Chondrocyte (in vitro differentiated cells): ENCODE measurements around the gene SIPA1. TPM values are rescaled to one million over a fixed set of nuclear protein-coding genes. Genes with fewer than 3 reads are reported as not detected.
A peak's percentile ranks its signal among the peaks of the same experiment; 100 is the strongest.

Source experiments
- DNase-seq: peaks from one replicate; pipeline ENCODE4 v3.0.0; 2021; ENCODE audit warnings: mixed read lengths, low spot score
- H3K27ac Mint-ChIP-seq: one replicate; pipeline ENCODE4 v1.8.0; 2021; ENCODE audit warnings: mild to moderate bottlenecking, moderate library complexity, mixed read lengths; ENCODE audit not compliant: unreplicated experiment
- H3K27me3 Mint-ChIP-seq: 2 replicates; pipeline ENCODE4 v1.8.0; 2021; ENCODE audit warnings: low read depth, mixed read lengths
- H3K36me3 Mint-ChIP-seq: 2 replicates; pipeline ENCODE4 v1.8.0; 2021; ENCODE audit warnings: low read depth, mixed read lengths
- H3K4me1 Mint-ChIP-seq: 2 replicates; pipeline ENCODE4 v1.8.0; 2021; ENCODE audit warnings: low read depth, mild to moderate bottlenecking, mixed read lengths
- H3K4me3 Mint-ChIP-seq: one replicate; pipeline ENCODE4 v1.8.0; 2021; ENCODE audit warnings: mild to moderate bottlenecking, moderate library complexity, mixed read lengths; ENCODE audit not compliant: unreplicated experiment
- H3K9me3 Mint-ChIP-seq: 2 replicates; pipeline ENCODE4 v1.8.0; 2021; ENCODE audit warnings: low read depth, mixed read lengths
- total RNA-seq: library from RNA; stranded (reverse); gene quantifications from 3 replicates; pipeline ENCODE4 v1.2.1, GENCODE V29; 2021
- TF ChIP-seq, protein P1 (sequence below): fragments of 200-600 bp; sonication (generic); IDR thresholded peaks from 2 replicates; pipeline ENCODE4 v1.5.0; 2021; ENCODE audit warnings: antibody characterized with exemption, mild to moderate bottlenecking, moderate library complexity

The SIPA1 gene
- total RNA-seq, 1 donor from 2014 or later, result 22.7 TPM

GRCh38 chr11:65639623-65640482, 2.0 kb downstream of the SIPA1 start:
- Mint-ChIP-seq H3K36me3 (peaks cover 10% of the 10 kb centered on the region), H3K4me3 (no peak overlapping the region), H3K9me3 (no peaks in the 10 kb centered on the region), H3K4me1 (peaks cover 30% of the 10 kb centered on the region), H3K27me3 (no peaks in the 10 kb centered on the region), H3K27ac (no peak overlapping the region)
- DNase-seq, result no peak
- TF ChIP-seq, protein P1, sequence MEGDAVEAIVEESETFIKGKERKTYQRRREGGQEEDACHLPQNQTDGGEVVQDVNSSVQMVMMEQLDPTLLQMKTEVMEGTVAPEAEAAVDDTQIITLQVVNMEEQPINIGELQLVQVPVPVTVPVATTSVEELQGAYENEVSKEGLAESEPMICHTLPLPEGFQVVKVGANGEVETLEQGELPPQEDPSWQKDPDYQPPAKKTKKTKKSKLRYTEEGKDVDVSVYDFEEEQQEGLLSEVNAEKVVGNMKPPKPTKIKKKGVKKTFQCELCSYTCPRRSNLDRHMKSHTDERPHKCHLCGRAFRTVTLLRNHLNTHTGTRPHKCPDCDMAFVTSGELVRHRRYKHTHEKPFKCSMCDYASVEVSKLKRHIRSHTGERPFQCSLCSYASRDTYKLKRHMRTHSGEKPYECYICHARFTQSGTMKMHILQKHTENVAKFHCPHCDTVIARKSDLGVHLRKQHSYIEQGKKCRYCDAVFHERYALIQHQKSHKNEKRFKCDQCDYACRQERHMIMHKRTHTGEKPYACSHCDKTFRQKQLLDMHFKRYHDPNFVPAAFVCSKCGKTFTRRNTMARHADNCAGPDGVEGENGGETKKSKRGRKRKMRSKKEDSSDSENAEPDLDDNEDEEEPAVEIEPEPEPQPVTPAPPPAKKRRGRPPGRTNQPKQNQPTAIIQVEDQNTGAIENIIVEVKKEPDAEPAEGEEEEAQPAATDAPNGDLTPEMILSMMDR, result no peak

DNA sequence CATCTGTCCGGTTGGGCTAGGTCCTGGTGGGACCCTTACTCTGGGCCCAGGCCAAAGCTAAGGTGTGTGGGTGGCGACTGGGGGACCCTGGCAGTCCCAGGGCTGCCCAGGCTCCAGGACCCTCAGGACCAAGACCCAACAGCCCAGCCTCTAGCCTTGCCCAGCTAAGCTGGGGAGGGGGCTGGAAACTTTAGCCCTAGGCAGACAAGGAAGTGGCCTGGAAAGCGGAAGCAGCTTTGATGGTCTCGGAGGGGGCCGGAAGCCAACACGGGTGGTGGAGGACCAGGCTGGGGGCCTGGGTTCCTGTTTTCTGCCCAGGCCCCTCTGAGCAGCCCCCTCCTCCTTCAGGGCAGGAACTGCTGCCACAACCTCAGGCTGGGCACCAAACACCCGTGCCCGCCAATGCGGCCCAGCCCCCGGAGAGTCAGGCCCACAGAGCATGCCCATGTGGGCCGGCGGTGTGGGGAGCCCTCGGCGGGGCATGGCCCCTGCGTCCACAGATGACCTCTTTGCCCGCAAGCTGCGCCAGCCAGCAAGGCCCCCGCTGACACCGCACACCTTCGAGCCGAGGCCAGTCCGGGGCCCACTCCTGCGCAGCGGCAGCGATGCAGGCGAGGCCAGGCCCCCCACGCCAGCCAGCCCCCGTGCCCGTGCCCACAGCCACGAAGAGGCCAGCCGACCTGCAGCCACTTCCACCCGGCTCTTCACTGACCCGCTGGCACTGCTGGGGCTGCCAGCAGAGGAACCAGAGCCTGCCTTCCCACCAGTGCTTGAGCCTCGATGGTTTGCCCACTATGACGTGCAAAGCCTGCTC, 2.8 kb downstream of the SIPA1 start:
- TF ChIP-seq, protein P1, result no peak
- Mint-ChIP-seq H3K9me3 (no peaks in the 10 kb centered on the region), H3K27ac (no peak overlapping the region), H3K36me3 (peaks cover 6% of the 10 kb centered on the region), H3K4me1 (peaks cover 34% of the 10 kb centered on the region), H3K4me3 (no peak overlapping the region), H3K27me3 (no peaks in the 10 kb centered on the region)
- DNase-seq, result no peak

DNA sequence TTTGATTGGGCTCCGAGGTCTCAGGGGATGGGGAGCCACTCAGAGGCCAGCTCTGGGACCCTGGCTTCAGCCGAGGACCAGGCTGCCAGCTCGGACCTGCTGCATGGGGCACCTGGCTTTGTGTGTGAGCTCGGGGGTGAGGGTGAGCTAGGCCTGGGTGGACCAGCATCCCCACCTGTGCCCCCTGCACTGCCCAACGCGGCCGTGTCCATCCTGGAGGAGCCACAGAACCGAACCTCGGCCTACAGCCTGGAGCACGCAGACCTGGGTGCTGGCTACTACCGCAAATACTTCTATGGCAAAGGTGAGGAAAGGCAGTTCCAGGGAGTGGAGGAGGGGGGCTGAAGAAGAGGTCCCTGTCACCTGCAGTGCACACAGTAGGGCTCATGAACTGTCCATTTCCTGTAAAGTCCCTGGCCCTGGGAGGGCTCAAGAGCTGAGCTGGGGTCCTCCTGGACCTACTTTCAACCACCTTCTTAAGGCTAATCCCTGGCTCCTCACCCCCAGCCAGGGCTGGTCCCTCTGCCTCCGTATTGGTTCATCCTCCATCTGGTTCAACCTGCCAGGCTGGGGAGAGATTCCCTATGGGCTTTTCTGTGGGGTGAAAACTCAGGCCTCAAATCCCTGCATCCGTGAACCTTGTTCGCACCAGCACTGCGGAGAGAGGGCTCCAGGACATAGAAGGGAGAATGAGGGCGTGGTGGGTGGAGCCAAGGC, 3.6 kb downstream of the SIPA1 start:
- peak; percentile 77 for DNase-seq
- Mint-ChIP-seq H3K4me1 (peaks cover 36% of the 10 kb centered on the region), H3K27ac (no peak overlapping the region), H3K36me3 (peaks cover 6% of the 10 kb centered on the region), H3K27me3 (no peaks in the 10 kb centered on the region), H3K9me3 (no peaks in the 10 kb centered on the region), H3K4me3 (no peak overlapping the region)
- TF ChIP-seq, protein P1, result no peak

GRCh38 chr11:65642014-65642671, 4.2 kb downstream of the SIPA1 start:
- no peak overlapping the region for H3K4me3 Mint-ChIP-seq
- peaks cover 32% of the 10 kb centered on the region for H3K4me1 Mint-ChIP-seq
- H3K36me3 Mint-ChIP-seq, result peaks cover 2% of the 10 kb centered on the region
- H3K27ac Mint-ChIP-seq, result no peak overlapping the region
- no peaks in the 10 kb centered on the region for H3K27me3 Mint-ChIP-seq
- TF ChIP-seq, protein P1, result no peak
- no peaks in the 10 kb centered on the region for H3K9me3 Mint-ChIP-seq
- DNase-seq, result peak; percentile 79
